Inflammatory macrophage (primary cell): ENCODE measurements around the gene MYH14.

Source experiments
- DNase-seq, 2 donors: peaks; one replicate each; pipeline ENCODE4 v3.0.0-alpha.2; 2020 to 2022

MYH14 gene

DNA sequence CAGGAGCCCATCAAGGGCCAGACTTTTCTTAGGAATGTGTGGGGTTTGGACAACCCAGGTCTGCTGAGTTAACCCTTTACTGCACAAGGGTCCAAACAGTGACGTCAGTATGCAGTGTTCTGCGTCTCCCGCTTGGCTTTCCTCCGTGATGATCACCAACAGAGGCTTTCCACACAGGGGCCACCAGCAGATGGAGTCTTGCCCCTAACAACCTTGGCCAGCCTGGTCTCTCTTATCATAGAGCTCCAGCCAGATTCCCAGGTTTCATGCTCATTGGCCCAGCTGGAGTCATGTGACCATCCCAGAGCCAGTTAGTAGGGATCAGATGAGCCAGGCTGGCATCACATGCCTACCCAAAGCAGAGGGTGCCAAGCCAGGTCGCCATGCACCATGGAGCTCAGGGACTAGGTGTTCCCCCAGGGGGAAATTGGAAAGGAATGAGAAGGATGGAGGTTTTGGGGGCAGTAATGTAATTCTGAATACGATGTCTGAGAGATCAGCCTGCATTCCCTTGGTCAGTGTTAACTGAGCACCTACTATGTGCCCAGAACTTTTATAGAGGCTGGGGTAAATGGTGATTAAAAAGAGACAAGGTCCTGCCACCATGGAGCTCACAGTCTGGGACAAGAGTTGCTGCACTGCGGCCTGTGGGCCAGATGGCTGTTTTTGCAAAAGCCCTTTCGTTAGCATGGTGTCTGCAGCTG lies 61.2 kb downstream of the MYH14 start:
- DNase-seq: peak in 1 of 2 donors; percentile 13

DNA sequence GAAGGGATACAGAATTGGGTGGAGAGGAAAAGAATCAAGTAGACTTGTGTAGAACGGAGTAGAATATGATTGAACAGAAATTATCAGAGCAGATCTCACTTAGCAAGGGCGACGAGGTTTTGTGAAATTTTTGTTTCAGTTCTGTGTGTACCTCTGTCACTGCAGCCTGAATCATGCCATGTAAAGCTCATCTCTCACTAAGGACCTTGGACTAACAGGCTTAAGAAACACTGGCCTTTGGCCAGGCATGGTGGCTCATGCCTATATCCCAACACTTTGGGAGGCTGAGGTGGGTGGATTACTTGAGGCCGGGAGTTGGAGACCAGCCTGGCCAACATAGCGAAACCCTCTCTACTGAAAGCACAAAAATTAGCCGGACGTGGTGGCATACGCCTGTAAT lies 62.6 kb downstream of the MYH14 start:
- no peak for DNase-seq

DNA sequence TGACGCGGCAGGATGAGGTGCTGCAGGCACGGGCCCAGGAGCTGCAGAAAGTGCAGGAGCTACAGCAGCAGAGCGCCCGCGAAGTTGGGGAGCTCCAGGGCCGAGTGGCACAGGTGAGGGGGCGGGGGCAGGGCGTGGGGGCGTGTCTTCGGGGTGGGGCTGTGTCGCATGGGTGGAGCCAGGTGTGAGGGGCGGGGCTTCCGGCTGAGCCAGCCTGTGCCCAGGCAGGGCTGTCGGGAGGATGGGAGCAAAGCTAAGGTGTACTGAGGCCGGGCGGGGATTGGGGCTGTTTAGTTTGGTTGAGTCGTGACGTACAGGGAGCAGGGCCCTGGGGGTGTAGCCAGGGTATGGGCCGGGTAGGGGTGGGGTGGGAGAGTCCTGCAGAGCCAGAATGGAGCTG lies 63.5 kb downstream of the MYH14 start:
- DNase-seq: no peak

DNA sequence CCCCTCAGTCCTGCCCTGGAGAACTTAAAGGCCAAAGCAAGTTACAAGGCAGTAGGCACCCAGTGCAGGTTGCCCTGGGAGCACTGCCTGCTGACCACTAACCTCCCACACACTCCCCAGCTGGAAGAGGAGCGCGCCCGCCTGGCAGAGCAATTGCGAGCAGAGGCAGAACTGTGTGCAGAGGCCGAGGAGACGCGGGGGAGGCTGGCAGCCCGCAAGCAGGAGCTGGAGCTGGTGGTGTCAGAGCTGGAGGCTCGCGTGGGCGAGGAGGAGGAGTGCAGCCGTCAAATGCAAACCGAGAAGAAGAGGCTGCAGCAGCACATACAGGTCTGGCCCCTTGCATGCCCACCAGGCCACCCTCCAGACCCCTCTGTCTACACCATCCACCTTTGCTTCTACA lies 64.6 kb downstream of the MYH14 start:
- DNase-seq: peak in 1 of 2 donors; percentile 44

DNA sequence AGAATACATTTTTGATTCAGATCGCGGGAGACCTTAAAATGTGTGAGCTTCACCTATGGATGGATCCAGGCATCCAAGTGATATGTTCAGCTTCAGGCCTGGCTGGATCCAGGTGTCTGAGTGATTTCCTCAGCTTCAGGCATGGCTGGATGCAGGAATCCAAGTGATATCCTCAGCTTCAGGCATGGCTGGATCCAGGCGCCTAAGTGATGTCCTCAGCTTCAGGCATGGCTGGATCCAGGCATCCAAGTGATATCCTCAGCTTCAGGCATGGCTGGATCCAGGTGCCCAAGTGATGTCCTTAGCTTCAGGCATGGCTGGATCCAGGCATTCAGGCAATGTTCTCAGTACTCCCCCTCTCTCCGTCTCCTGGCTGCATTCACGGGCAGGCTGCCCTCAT lies 65.1 kb downstream of the MYH14 start:
- DNase-seq: no peak

DNA sequence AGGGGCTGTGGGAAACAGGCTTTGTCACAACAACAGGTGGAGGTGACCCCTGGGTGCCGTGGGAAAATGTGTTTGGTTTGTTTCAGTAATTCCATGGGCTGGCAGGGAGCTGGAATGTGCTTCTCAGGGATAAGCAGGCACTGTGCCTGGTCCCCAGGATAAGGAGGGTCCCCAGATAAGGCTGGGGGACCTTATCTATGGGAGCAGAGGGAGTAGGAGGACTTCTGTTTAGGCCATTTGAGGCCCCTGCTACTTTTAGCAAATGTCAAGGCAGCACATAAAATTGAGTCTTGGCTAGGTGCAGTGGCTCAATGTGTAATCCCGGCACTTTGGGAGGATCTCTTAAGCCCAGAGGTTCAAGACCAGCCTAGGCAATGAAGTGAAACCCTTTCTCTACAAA lies 66.2 kb downstream of the MYH14 start:
- no peak for DNase-seq

DNA sequence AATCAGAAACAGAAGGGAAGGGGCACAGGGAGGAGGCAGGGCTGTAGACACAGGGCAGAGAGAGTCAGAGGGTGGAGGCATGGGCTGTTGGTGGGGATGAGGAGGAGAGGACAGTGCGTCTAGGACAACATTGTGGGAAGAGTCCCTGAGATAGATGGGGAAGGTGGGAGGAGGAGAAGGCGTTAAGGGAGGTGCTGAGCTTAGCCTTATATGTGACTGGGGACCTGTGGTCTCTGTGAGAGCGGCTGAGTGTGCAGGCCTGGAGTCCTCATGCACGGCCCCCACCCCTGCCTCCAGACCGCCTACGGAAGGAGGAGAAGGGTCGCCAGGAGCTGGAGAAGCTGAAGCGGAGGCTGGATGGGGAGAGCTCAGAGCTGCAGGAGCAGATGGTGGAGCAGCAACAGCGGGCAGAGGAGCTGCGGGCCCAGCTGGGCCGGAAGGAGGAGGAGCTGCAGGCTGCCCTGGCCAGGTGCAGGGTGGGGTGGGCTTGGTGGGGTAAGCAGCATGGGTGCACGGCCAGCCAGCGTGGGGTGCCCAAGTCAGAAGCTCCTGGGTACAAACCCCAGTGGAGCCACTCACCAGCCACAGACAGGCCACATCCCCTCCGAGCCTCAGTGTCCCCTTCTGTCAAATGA lies 69.0 kb downstream of the MYH14 start:
- no peak for DNase-seq

DNA sequence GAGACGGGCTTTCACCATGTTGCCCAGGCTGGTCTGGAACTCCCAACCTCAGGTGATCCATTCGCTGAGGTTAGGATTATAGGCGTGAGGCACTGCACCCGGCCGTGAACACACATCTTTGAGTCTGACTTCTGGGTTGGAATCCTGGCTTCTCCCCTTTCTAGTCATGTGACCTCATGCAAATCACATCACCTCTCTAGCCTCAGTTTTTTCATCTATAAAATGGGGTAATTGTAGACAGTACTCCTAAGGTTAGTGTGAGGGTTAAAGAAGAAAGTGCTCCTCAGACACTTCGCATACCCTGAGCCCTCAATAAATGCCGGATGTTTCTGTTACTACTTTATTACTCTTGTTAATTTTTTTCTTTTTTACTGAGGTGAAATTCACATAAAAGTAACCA lies 70.4 kb downstream of the MYH14 start:
- DNase-seq: no peak

DNA sequence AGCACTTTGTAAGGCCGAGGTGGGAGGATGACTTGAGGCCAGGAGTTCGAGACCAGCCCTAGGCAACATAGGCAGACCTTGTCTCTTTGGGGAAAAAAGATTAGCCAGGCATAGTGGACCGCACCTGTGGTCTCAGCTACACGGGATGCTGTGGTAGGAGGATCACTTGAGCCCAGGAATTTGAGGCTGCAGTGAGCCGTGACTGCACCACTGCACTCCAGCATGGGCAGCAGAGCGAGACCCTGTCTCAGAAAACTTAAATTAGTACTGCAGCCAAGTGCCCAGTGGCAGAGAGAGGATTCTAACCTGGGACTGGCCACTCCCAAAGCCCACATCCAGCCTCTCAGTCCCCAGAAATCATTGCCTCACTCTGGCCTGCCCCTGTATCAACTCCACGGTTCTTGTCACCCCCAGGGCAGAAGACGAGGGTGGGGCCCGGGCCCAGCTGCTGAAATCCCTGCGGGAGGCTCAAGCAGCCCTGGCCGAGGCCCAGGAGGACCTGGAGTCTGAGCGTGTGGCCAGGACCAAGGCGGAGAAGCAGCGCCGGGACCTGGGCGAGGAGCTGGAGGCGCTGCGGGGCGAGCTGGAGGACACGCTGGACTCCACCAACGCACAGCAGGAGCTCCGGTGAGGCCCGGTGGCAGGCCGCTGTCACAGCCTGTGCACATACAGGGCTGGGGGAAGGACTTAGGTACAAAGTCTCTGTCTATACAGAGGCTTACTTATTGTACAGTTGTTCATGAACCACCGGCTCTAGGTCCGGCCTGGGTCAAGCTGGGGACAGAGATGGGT lies 72.4 kb downstream of the MYH14 start:
- no peak for DNase-seq

DNA sequence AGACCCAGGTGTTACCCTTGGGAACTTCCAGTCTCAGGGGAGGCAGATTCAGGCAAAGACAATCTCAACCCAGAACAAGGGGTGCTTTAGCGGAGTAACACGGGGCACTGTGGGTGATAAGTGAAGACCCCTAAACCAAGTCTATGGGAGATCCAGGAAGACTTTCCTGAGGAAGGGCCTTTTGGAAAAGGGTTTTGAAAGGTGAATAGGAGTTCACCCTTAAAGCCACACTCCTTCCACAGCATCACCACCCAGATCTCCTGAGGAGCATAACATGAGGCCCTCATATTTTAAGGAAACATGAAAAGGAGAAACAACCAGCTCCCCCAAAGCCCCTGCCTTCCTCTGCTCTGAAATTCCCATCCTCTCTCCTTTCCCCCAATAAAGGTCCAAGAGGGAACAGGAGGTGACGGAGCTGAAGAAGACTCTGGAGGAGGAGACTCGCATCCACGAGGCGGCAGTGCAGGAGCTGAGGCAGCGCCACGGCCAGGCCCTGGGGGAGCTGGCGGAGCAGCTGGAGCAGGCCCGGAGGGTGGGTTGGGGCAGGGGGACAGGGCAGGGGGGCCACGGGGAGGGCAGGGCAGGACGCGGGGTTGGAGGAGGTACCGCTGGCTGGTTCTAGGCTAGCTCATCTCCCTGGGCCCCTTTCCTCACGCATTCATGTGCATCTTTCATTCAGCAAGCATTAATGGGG lies 73.1 kb downstream of the MYH14 start:
- no peak for DNase-seq

DNA sequence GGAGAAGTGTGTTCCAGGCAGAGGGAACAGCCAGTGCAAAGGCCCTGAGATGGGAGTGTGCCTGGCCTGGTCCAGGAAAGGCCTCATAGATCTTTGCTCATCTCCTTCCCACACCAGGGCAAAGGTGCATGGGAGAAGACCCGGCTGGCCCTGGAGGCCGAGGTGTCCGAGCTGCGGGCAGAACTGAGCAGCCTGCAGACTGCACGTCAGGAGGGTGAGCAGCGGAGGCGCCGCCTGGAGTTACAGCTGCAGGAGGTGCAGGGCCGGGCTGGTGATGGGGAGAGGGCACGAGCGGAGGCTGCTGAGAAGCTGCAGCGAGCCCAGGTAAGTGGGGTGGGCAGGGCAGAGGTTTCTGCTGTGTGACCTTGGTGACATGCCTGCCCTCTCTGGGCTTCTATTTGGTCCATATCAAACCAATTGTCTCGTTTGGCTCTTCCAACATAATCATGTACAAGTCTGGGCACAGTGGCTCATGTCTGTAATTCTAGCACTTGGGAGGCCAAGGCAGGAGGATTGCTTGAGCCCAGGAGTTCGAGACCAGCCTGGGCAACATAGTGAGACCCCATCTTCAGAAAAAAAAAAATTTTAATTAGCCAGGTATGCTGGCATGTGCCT lies 74.7 kb downstream of the MYH14 start:
- no peak for DNase-seq

DNA sequence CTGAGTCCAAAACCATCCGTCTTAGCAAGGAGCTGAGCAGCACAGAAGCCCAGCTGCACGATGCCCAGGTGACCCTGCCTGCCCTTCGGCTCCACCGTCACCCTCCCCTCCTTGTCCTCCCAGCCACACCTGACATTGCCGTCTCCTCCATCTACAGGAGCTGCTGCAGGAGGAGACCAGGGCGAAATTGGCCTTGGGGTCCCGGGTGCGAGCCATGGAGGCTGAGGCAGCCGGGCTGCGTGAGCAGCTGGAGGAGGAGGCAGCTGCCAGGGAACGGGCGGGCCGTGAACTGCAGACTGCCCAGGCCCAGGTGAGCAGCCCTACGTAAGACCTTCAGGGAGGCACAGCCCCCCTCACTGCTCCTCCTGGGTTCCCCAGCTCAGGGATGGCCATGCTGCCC lies 76.7 kb downstream of the MYH14 start:
- DNase-seq: no peak

DNA sequence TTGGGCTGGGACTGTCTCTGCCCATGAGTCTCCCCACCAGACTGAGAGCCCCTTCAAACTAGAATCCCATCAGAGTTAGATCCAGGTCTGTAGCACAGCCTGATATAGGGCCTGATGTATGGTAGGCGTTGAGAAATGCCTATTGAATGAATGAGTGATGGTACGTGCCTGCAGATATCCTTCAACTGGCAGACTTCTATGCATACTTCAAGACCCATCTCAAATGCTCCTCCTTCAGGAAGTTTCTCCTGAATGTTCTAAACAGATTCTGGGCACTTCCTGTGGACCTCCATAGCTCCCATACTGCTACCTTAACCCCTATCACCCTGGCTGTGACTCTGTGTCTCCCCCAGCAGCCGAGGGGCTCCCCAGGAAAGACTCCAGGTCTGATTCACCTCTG lies 77.6 kb downstream of the MYH14 start:
- DNase-seq: no peak

DNA sequence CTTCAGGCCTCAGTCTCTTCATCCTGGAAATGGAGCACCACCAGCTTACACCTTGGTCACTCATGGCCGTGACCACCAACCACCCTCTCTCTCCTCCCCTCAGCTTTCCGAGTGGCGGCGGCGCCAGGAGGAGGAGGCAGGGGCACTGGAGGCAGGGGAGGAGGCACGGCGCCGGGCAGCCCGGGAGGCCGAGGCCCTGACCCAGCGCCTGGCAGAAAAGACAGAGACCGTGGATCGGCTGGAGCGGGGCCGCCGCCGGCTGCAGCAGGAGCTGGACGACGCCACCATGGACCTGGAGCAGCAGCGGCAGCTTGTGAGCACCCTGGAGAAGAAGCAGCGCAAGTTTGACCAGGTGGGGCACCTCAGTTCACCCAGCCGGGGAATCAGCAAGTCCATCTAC lies 78.1 kb downstream of the MYH14 start:
- DNase-seq: no peak

DNA sequence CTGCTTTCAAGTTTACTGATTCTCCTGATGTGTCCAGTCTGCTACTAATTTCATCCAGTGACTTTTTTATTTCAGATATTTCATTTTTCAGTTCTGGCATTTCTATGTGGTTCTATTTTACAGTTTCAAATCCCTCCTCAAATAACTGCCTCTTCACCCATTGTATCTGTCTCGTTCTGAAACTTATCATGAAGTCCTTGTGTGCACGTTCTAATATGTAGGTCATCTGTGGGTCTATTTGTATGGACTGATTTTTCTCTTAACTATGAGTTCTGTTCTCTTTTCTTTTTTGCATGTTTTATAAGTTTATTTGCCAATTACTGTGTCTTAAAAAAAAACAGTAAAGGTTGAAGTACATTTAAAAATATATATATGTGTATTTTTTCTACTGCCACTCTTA lies 82.4 kb downstream of the MYH14 start:
- no peak for DNase-seq

DNA sequence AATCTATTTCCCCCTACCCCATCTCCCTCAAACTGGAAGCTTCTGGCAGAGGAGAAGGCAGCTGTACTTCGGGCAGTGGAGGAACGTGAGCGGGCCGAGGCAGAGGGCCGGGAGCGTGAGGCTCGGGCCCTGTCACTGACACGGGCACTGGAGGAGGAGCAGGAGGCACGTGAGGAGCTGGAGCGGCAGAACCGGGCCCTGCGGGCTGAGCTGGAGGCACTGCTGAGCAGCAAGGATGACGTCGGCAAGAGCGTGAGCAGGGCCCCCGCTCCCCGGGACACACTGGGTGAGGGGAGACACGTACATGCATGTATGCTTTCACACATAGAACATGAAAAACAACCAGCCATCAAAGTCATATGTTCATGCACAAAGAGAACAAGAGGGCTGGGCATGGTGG lies 83.0 kb downstream of the MYH14 start:
- no peak for DNase-seq

DNA sequence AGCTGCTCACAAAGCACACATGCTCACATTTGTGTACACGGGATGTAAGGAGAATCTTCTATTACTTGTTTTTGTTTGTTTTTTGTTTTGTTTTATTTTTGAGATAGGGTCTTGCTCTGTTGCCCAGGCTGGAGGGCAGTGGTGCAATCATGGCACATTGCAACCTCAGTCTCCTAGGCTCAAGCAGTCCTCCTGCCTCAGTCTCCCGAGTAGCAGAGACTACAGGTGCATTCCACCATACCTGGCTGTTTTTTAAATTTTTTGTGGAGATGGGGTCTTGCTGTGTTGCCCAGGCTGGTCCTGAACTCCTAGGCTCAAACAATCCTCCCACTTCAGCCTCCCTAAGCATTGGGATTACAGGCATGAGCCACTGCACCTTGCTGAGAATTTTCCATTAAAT lies 83.9 kb downstream of the MYH14 start:
- DNase-seq: no peak

DNA sequence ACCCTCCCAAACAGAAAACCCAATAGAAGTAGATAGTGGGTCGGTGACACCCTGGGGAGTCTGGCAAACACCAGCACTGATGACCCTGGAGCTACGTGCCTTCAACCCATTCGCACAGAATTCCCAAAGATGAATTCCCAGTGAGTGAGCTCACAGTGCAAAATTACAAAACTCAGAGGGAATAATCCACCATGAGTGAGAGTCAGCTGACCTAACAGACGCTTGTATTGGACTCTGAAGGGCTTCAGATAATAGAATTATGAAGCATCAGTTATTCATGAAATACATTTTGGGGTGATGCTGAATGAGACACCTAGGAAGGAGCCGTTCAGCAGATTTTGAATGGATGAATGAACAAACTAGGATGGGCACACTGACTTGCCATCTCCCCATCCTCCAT lies 85.5 kb downstream of the MYH14 start:
- no peak for DNase-seq

DNA sequence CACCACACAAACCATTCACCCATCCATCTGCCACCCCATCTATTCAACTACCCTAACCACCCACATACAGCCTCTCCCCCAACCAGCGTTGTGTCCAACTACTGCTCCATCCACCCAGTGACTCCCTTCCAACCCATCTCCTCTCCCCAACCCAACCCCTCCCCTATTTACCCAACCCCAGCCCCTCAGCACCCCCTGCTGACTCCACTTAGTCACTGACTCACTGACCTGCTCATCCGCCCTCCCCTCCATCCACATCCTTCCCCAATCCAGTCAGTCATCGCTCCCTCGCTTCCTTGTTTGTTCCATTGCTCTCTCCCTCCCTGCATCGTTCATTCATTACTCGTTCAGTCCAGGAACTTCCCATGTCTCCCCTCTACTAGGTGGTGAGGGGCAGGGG lies 86.6 kb downstream of the MYH14 start:
- no peak for DNase-seq

DNA sequence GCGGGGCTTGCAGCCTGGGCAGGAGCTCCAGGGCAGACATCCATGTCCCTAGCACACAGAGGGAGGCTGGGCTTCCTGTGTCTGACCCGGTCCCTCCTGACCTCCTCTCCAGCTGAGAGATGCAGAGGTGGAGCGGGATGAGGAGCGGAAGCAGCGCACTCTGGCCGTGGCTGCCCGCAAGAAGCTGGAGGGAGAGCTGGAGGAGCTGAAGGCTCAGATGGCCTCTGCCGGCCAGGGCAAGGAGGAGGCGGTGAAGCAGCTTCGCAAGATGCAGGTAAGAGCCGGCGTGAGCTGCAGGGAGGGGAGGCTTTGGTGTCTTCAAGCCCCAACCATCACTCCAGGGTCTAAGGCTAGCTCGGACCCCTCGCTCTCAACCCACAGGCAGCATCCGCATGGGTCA lies 87.4 kb downstream of the MYH14 start:
- no peak for DNase-seq

DNA sequence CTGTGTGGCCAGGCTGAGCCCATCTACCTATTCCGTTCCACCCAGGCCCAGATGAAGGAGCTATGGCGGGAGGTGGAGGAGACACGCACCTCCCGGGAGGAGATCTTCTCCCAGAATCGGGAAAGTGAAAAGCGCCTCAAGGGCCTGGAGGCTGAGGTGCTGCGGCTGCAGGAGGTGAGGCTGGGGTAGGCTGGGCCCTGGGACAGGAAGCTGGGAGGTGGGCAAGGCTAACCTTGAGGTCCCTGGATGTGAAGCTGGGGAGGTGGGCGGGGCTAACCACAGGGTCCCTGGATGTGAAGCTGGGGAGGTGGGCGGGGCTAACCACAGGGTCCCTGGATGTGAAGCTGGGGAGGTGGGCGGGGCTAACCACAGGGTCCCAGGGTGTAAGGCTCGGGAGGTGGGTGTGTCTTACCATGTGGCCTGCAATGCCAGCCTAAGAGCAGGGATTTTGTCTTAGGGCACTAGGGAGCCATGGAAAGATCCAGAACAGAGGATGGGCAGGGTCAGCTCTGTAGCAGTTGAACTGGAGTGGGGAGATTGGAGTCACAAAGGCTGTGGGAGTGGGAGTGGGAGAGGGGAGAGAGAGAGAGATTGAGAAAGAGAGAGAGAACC lies 88.9 kb downstream of the MYH14 start:
- DNase-seq: no peak

DNA sequence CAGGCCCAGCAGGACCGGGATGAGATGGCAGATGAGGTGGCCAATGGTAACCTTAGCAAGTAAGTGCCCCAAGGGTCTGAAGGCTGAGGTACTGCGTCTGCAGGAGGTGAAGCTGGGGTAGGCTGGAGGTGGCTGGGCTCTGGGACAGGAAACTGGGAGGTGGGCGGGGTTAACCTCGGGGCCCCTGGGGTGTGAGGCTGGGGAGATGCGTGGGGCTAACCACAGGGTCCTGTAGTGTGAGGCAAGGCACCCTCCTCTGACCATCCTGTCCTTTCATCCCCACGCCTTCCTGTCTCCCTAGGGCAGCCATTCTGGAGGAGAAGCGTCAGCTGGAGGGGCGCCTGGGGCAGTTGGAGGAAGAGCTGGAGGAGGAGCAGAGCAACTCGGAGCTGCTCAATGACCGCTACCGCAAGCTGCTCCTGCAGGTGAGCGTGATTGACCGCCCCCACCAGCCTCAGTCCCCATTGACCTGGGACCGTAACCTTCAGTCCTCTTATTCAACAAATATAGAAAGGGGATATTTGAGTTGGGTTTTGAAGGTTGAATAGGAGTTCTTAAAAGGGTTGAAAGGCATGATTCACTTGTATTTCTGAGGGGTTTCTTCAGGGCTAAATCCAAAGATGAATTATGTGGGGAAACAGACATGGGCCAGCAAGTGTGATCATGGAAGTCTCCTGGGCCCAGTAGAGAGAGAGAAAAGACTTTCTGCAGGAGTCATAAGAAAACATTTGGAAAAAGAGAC lies 90.0 kb downstream of the MYH14 start:
- no peak for DNase-seq
